Measurements from ENCODE around the gene DUSP9. TPM values are rescaled to one million over a fixed set of nuclear protein-coding genes. Genes with fewer than 3 reads are reported as not detected.
A peak's percentile ranks its signal among the peaks of the same experiment; 100 is the strongest.

The DUSP9 gene
- total and polyA plus RNA-seq, 4 donors, result 0.55 to 3.1 (median 1.4) TPM

- no peaks in the 10 kb centered on the region for H3K36me3 ChIP-seq (ENCODE audit: control insufficient read depth, insufficient read depth, low read length)
- 58% methylated on average over 26 of the region's 26 CpGs for WGBS (ENCODE audit: insufficient coverage)
- H3K4me3 ChIP-seq (ENCODE audit: low read depth, low read length), result no peak overlapping the region
- peaks cover 32% of the 10 kb centered on the region for H3K4me1 ChIP-seq (ENCODE audit: control insufficient read depth, insufficient read depth, low read length)
- H3K27me3 ChIP-seq (ENCODE audit: control insufficient read depth, insufficient read depth, low read length), result peaks cover 32% of the 10 kb centered on the region
- H3K9me3 ChIP-seq (ENCODE audit: control insufficient read depth, insufficient read depth, low read length), result peaks cover 3% of the 10 kb centered on the region
- DNase-seq (ENCODE audit: low read depth in 4 of 6, low spot score in 6 of 6), result no peak
- no peak overlapping the region for H3K27ac ChIP-seq (ENCODE audit: low read depth, low read length)
Measured at GRCh38 chrX:153640736-153641575, 6.0 kb upstream of the DUSP9 start.

DNA sequence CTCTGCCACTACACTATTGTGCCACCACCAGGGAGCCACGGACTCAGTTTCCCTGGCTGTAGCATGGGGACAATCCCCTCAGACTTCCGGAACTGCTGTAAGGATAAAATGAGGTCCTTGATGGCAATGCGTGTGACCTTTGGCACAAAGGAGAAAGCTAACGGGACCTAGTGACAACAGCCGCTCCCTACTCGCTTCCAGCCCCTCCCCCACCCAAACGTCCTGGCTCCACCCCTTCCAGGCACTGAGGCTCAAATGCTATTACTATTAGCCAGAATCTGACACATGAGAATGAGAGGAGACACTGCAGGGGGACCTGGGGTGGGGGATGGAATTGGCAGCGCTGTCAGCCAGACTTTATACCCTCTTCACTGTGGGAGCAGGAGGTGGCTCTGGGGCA, 5.4 kb upstream of the DUSP9 start:
- Histone ChIP-seq H3K4me1 (ENCODE audit: control insufficient read depth, insufficient read depth, low read length) (peaks cover 35% of the 10 kb centered on the region), H3K27me3 (ENCODE audit: control insufficient read depth, insufficient read depth, low read length) (peaks cover 39% of the 10 kb centered on the region), H3K4me3 (ENCODE audit: low read depth, low read length) (no peak overlapping the region), H3K9me3 (ENCODE audit: control insufficient read depth, insufficient read depth, low read length) (peaks cover 3% of the 10 kb centered on the region), H3K36me3 (ENCODE audit: control insufficient read depth, insufficient read depth, low read length) (no peaks in the 10 kb centered on the region), H3K27ac (ENCODE audit: low read depth, low read length) (no peak overlapping the region)
- WGBS (ENCODE audit: insufficient coverage), result 39% methylated on average over 2 of the region's 8 CpGs
- no peak for DNase-seq (ENCODE audit: low read depth in 4 of 6, low spot score in 6 of 6)

- Histone ChIP-seq H3K9me3 (ENCODE audit: control insufficient read depth, insufficient read depth, low read length) (peaks cover 3% of the 10 kb centered on the region), H3K27ac (ENCODE audit: low read depth, low read length) (no peak overlapping the region), H3K36me3 (ENCODE audit: control insufficient read depth, insufficient read depth, low read length) (no peaks in the 10 kb centered on the region), H3K27me3 (ENCODE audit: control insufficient read depth, insufficient read depth, low read length) (peaks cover 41% of the 10 kb centered on the region), H3K4me1 (ENCODE audit: control insufficient read depth, insufficient read depth, low read length) (peaks cover 37% of the 10 kb centered on the region), H3K4me3 (ENCODE audit: low read depth, low read length) (no peak overlapping the region)
- 21% methylated on average over 44 of the region's 62 CpGs for WGBS (ENCODE audit: insufficient coverage)
- peak in 1 of 6 donors; percentile 13 for DNase-seq (ENCODE audit: low read depth in 4 of 6, low spot score in 6 of 6)
Measured at GRCh38 chrX:153642051-153642654, 4.8 kb upstream of the DUSP9 start.

- Histone ChIP-seq H3K4me3 (ENCODE audit: low read depth, low read length) (no peak overlapping the region), H3K27ac (ENCODE audit: low read depth, low read length) (no peak overlapping the region), H3K36me3 (ENCODE audit: control insufficient read depth, insufficient read depth, low read length) (no peaks in the 10 kb centered on the region), H3K4me1 (ENCODE audit: control insufficient read depth, insufficient read depth, low read length) (peaks cover 41% of the 10 kb centered on the region), H3K9me3 (ENCODE audit: control insufficient read depth, insufficient read depth, low read length) (peaks cover 3% of the 10 kb centered on the region), H3K27me3 (ENCODE audit: control insufficient read depth, insufficient read depth, low read length) (peaks cover 47% of the 10 kb centered on the region)
- WGBS (ENCODE audit: insufficient coverage), result 24% methylated on average over 43 of the region's 48 CpGs
- DNase-seq (ENCODE audit: low read depth in 4 of 6, low spot score in 6 of 6), result no peak
Measured at GRCh38 chrX:153642655-153643430, 4.2 kb upstream of the DUSP9 start.

- Histone ChIP-seq H3K4me1 (ENCODE audit: control insufficient read depth, insufficient read depth, low read length) (peaks cover 41% of the 10 kb centered on the region), H3K36me3 (ENCODE audit: control insufficient read depth, insufficient read depth, low read length) (no peaks in the 10 kb centered on the region), H3K27me3 (ENCODE audit: control insufficient read depth, insufficient read depth, low read length) (peaks cover 49% of the 10 kb centered on the region), H3K4me3 (ENCODE audit: low read depth, low read length) (peak overlapping the region; percentile 9), H3K27ac (ENCODE audit: low read depth, low read length) (no peak overlapping the region), H3K9me3 (ENCODE audit: control insufficient read depth, insufficient read depth, low read length) (peaks cover 3% of the 10 kb centered on the region)
- WGBS (ENCODE audit: insufficient coverage), result 13% methylated on average over 83 of the region's 84 CpGs
- DNase-seq (ENCODE audit: low read depth in 4 of 6, low spot score in 6 of 6), result peak in 2 of 6 donors; percentile 26 to 43
Measured at GRCh38 chrX:153643431-153644351, 3.3 kb upstream of the DUSP9 start.

- DNase-seq (ENCODE audit: low read depth in 4 of 6, low spot score in 6 of 6), result no peak
Measured at GRCh38 chrX:153644356-153645125, 2.5 kb upstream of the DUSP9 start.

GRCh38 chrX:153645151-153645550, 1.9 kb upstream of the DUSP9 start:
- WGBS (ENCODE audit: insufficient coverage), result 57% methylated on average over 3 of the region's 6 CpGs

More at GRCh38 chrX:153644356-153645125, 2.5 kb upstream of the DUSP9 start:
- H3K9me3 ChIP-seq (ENCODE audit: control insufficient read depth, insufficient read depth, low read length), result peaks cover 3% of the 10 kb centered on the region
- H3K4me3 ChIP-seq (ENCODE audit: low read depth, low read length), result no peak overlapping the region
- peaks cover 54% of the 10 kb centered on the region for H3K27me3 ChIP-seq (ENCODE audit: control insufficient read depth, insufficient read depth, low read length)
- no peaks in the 10 kb centered on the region for H3K36me3 ChIP-seq (ENCODE audit: control insufficient read depth, insufficient read depth, low read length)
- WGBS (ENCODE audit: insufficient coverage), result 24% methylated on average over 44 of the region's 46 CpGs
- no peak overlapping the region for H3K27ac ChIP-seq (ENCODE audit: low read depth, low read length)
- H3K4me1 ChIP-seq (ENCODE audit: control insufficient read depth, insufficient read depth, low read length), result peaks cover 41% of the 10 kb centered on the region

DNA sequence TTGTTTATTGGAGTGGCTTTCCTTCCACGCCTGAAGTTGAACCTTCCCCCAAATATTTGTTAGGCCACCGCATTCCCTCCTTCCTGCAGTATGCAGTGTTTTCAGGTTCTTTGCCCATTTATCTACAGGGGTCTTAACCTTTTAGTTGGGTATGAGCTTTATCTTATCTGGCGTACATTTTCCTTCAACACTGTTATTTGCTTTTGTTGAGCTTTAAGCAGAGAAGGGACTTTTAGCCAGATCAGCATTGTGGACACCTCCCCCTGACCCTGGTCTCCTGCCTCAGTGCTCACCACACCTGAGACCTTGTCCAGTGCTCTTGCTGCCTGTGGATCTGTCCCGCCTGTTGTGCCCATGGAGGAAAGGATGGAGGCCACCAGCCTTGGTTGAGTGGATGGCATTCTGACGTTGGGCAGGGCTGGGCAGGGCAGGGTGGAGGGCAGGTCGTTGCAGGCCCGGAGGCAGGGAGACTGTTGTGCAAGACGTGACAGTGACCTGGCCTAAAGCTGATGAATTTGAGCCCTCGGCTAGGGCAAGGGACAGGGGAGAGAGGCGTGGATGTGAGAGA, 998 bp upstream of the DUSP9 start:
- no peak overlapping the region for H3K27ac ChIP-seq (ENCODE audit: low read depth, low read length)
- WGBS (ENCODE audit: insufficient coverage), result 61% methylated on average over 6 of the region's 10 CpGs
- no peak for DNase-seq (ENCODE audit: low read depth in 4 of 6, low spot score in 6 of 6)
- H3K4me3 ChIP-seq (ENCODE audit: low read depth, low read length), result no peak overlapping the region
- H3K27me3 ChIP-seq (ENCODE audit: control insufficient read depth, insufficient read depth, low read length), result peaks cover 54% of the 10 kb centered on the region
- H3K36me3 ChIP-seq (ENCODE audit: control insufficient read depth, insufficient read depth, low read length), result no peaks in the 10 kb centered on the region
- H3K4me1 ChIP-seq (ENCODE audit: control insufficient read depth, insufficient read depth, low read length), result peaks cover 41% of the 10 kb centered on the region
- peaks cover 1% of the 10 kb centered on the region for H3K9me3 ChIP-seq (ENCODE audit: control insufficient read depth, insufficient read depth, low read length)

More at GRCh38 chrX:153645151-153645550, 1.9 kb upstream of the DUSP9 start:
- H3K4me1 ChIP-seq (ENCODE audit: control insufficient read depth, insufficient read depth, low read length), result peaks cover 41% of the 10 kb centered on the region
- no peak for DNase-seq (ENCODE audit: low read depth in 4 of 6, low spot score in 6 of 6)
- H3K9me3 ChIP-seq (ENCODE audit: control insufficient read depth, insufficient read depth, low read length), result peaks cover 3% of the 10 kb centered on the region
- H3K27me3 ChIP-seq (ENCODE audit: control insufficient read depth, insufficient read depth, low read length), result peaks cover 54% of the 10 kb centered on the region
- no peaks in the 10 kb centered on the region for H3K36me3 ChIP-seq (ENCODE audit: control insufficient read depth, insufficient read depth, low read length)
- H3K4me3 ChIP-seq (ENCODE audit: low read depth, low read length), result no peak overlapping the region
- H3K27ac ChIP-seq (ENCODE audit: low read depth, low read length), result no peak overlapping the region

All from spinal cord (tissue), 10 donors.